Right atrium auricular region (tissue), 2 donors: ENCODE data around the gene CNOT3. TPM values are rescaled to one million over a fixed set of nuclear protein-coding genes. Genes with fewer than 3 reads are reported as not detected.
"Not testable (repeated sequence)": the region's sequence is repeated elsewhere in the genome, so short reads cannot be mapped to it uniquely, and the experiment has no call there.

Source experiments
- DNase-seq: peaks from one replicate; pipeline ENCODE4 v3.0.0-alpha.2; 2019; ENCODE audit warnings: low spot score
- H3K27ac ChIP-seq, 2 donors: fragments of 200-600 bp; sonication (generic); 1 replicate in 1 of 2; 2 replicates in 1 of 2; pipeline ENCODE4 v1.5.1; 2016 to 2019
- H3K27me3 ChIP-seq, 2 donors: fragments of 200-600 bp; sonication (generic); one replicate each; pipeline versions ENCODE4 v1.5.1 to v1.6.0; 2017 to 2019
- H3K36me3 ChIP-seq: fragments of 200-600 bp; sonication (generic); one replicate; pipeline ENCODE4 v1.5.1; 2016
- H3K4me1 ChIP-seq, 2 donors: fragments of 200-600 bp; sonication (generic); one replicate each; pipeline versions ENCODE4 v1.5.1 to v1.6.0; 2017 to 2019
- H3K4me3 ChIP-seq, 2 donors: fragments of 200-600 bp; sonication (generic); 1 replicate in 1 of 2; 2 replicates in 1 of 2; pipeline ENCODE4 v1.5.1; 2017 to 2019; ENCODE audit warnings: mild to moderate bottlenecking in 1 of 2, moderate library complexity in 1 of 2
- H3K9me3 ChIP-seq, 2 donors: fragments of 200-600 bp; sonication (generic); one replicate each; pipeline ENCODE4 v1.5.1; 2019
- CTCF ChIP-seq, 2 donors: fragments of 200-600 bp; sonication (generic); IDR thresholded peaks; one replicate each; pipeline ENCODE4 v1.5.1; 2019; ENCODE audit warnings: antibody characterized with exemption in 2 of 2
- total RNA-seq, 2 donors: library from RNA; depleted of rRNA; stranded (reverse); fragments of >200 nt; gene quantifications; one replicate each; pipeline ENCODE4 v1.1.0, GENCODE V29; 2016

CNOT3 gene
- total RNA-seq, 2 donors from 2014 or later = 12.0 to 16.9 TPM

- no peaks in the 10 kb centered on the region for H3K9me3 ChIP-seq
- no peak overlapping the region for H3K27ac ChIP-seq
- H3K4me3 ChIP-seq = no peak overlapping the region
- no peaks in the 10 kb centered on the region for H3K27me3 ChIP-seq
- peak in 1 of 2 donors; percentile 14 for TF ChIP-seq CTCF (IDR thresholded peaks at IDR 0.05)
- DNase-seq = no peak
- no peaks in the 10 kb centered on the region for H3K36me3 ChIP-seq
- no peaks in the 10 kb centered on the region for H3K4me1 ChIP-seq
Measured at GRCh38 chr19:54179921-54180461, 42.4 kb downstream of the CNOT3 start.

DNA sequence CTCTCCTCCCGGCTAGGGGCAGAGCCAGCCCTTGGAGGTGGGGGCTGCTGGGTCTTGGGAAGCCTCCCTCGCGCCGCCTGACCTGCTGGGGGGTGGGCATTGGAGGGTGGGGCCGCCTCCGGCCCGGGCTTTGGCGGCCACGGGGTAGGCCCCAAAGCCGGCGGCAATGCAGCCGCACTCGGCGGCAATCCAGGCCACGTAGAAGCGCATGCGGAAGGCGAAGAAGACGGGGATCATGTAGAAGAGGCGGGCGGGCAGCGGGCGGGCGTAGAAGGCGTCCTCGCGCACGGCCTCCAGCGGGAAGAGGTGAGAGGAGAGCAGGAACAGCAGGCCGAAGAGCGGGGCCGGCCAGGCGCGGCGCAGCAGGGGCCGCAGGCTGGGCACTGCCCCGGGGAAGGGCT, 43.1 kb downstream of the CNOT3 start:
- H3K4me1 ChIP-seq = no peaks in the 10 kb centered on the region

DNA sequence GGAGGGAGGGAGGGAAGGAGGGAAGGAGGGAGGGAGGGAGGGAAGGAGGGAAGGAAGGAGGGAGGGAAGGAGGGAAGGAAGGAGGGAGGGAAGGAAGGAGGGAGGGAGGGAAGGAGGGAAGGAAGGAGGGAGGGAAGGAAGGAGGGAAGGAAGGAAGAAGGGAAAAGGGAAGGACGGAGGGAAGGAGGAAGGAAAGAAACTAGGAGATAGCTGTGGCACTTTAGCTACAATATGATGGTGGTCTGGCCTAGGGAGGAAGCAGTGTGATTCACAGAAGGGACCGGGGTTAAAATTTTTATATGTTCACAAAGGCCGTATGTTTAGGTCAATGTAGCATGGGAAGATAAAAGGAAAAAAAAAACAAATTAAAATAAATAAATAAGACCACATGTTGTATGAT, 44.3 kb downstream of the CNOT3 start:
- not testable (repeated sequence) for H3K4me3 ChIP-seq, H3K36me3 ChIP-seq, DNase-seq, H3K4me1 ChIP-seq, H3K27ac ChIP-seq, H3K9me3 ChIP-seq, H3K27me3 ChIP-seq

More for the DNA sequence above, 43.1 kb downstream of the CNOT3 start:
- Histone ChIP-seq H3K36me3 (no peaks in the 10 kb centered on the region), H3K27me3 (no peaks in the 10 kb centered on the region), H3K9me3 (no peaks in the 10 kb centered on the region), H3K4me3 (no peak overlapping the region), H3K27ac (no peak overlapping the region)
- TF ChIP-seq CTCF (IDR thresholded peaks at IDR 0.05) = no peak
- no peak for DNase-seq

DNA sequence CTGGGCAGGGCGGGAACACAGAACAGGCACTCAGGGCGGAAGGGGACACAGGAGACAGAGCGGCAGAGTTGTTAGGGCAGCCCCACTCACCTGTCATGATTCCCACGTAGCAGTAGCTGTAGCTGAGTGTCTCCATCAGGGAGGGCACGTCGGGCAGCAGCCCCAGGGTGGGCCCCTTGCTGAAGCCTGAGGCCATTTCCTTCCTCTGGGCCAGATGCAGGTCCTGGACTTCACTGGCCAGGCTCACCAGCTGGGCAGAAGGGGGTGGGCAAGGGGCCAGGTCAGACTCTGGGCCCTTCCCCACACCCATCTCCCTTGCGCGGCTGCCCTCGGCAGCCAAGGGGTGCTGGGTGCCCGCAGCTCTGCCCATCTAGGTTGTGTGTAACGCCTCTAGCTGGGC, 45.9 kb downstream of the CNOT3 start:
- no peaks in the 10 kb centered on the region for H3K9me3 ChIP-seq
- no peaks in the 10 kb centered on the region for H3K27me3 ChIP-seq
- H3K4me3 ChIP-seq = no peak overlapping the region
- H3K36me3 ChIP-seq = no peaks in the 10 kb centered on the region
- no peak for DNase-seq
- no peak for TF ChIP-seq CTCF (IDR thresholded peaks at IDR 0.05)
- H3K4me1 ChIP-seq = peaks cover 0 to 5% of the 10 kb centered on the region in 2 donors
- H3K27ac ChIP-seq = no peak overlapping the region

GRCh38 chr19:54186351-54186750, 48.8 kb downstream of the CNOT3 start:
- H3K27me3 ChIP-seq = no peaks in the 10 kb centered on the region
- H3K4me1 ChIP-seq = peaks cover 0 to 13% of the 10 kb centered on the region in 2 donors
- H3K4me3 ChIP-seq = no peak overlapping the region
- no peak overlapping the region for H3K27ac ChIP-seq
- DNase-seq = no peak
- no peaks in the 10 kb centered on the region for H3K9me3 ChIP-seq
- TF ChIP-seq CTCF (IDR thresholded peaks at IDR 0.05) = no peak
- no peaks in the 10 kb centered on the region for H3K36me3 ChIP-seq

DNA sequence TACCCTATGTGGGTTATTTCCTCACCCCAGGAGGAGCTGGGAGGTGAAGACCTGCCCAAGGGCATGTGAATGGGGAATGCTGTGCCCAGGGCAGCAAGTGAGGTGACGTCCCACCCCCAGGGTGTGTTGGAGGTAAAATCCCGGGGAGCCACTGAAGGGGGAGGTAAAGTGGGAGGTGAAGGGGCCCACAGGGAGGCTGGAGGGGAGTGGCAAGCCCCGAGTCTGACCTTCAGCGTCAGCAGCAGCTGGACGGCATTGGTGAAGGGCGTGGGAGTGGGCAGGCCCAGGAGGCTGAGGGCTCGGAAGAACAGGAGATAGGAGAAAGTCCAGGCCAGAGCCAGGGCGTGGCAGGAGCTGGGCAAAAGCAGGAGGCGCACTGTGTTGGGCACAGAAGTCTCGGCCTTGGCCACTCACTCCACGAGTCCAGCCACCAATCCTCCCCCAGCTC, 49.4 kb downstream of the CNOT3 start:
- Histone ChIP-seq H3K27me3 (no peaks in the 10 kb centered on the region), H3K27ac (no peak overlapping the region), H3K4me3 (no peak overlapping the region), H3K4me1 (peaks cover 0 to 19% of the 10 kb centered on the region in 2 donors), H3K36me3 (no peaks in the 10 kb centered on the region), H3K9me3 (no peaks in the 10 kb centered on the region)
- no peak for TF ChIP-seq CTCF (IDR thresholded peaks at IDR 0.05)
- no peak for DNase-seq
